Right lobe of liver (tissue), 4 donors: ENCODE measurements around the gene PTPRD.

Source experiments
- CTCF ChIP-seq, 4 donors: fragments of 200-600 bp in 3 of 4; fragments of 450-650 bp in 1 of 4; IDR thresholded peaks; one replicate each; pipeline versions ENCODE4 v1.5.1 to v1.8.0; 2016 to 2022; ENCODE audit warnings: antibody characterized with exemption in 4 of 4, mild to moderate bottlenecking in 2 of 4
- POLR2A ChIP-seq: fragments of 450-650 bp; IDR thresholded peaks from one replicate; pipeline ENCODE4 v1.6.1; 2017; ENCODE audit warnings: antibody characterized with exemption, mild to moderate bottlenecking
- donor health status: DM: no; HTN: no; CAD: no.
- donor health status: DM: no; HTN: no; CAD: no.
- donor health status: DM: no; HTN: yes; CAD: no.

GRCh38 chr9:9905736-9906135 is 707.1 kb downstream of the PTPRD start:
- no peak for TF ChIP-seq CTCF (IDR thresholded peaks at IDR 0.05)
- TF ChIP-seq POLR2A = no peak
